GM19324 (cell line): ENCODE measurements around the gene HMCN2.
"Not testable (repeated sequence)": the region's sequence is repeated elsewhere in the genome, so short reads cannot be mapped to it uniquely, and the experiment has no call there.

ENCODE experiments used
- ATAC-seq: cut with Tn5 transposase; IDR thresholded peaks from one replicate; pipeline ENCODE4 v1.9.1; 2021; ENCODE audit warnings: mild to moderate bottlenecking, moderate library complexity; ENCODE audit not compliant: unreplicated experiment, low FRiP score

The HMCN2 gene

GRCh38 chr9:130262061-130262745 is 3.4 kb upstream of the HMCN2 start:
- ATAC-seq: no peak

GRCh38 chr9:130262771-130263170 is 2.8 kb upstream of the HMCN2 start:
- ATAC-seq: no peak

GRCh38 chr9:130263601-130264413 is 1.8 kb upstream of the HMCN2 start:
- no peak for ATAC-seq

GRCh38 chr9:130264414-130265350 is 878 bp upstream of the HMCN2 start:
- no peak for ATAC-seq

- no peak for ATAC-seq
Observed at GRCh38 chr9:130266236-130267098, 907 bp downstream of the HMCN2 start.

- no peak for ATAC-seq
Observed at GRCh38 chr9:130267930-130268329, 2.4 kb downstream of the HMCN2 start.

- ATAC-seq: no peak
Observed at GRCh38 chr9:130268521-130269211, 3.1 kb downstream of the HMCN2 start.

GRCh38 chr9:130271473-130271872 is 5.9 kb downstream of the HMCN2 start:
- ATAC-seq: no peak

GRCh38 chr9:130275156-130275555 is 9.6 kb downstream of the HMCN2 start:
- ATAC-seq: no peak

- no peak for ATAC-seq
Observed at GRCh38 chr9:130276121-130276520, 10.6 kb downstream of the HMCN2 start.

GRCh38 chr9:130276955-130277354 is 11.4 kb downstream of the HMCN2 start:
- ATAC-seq: no peak

GRCh38 chr9:130277525-130277924 is 12.0 kb downstream of the HMCN2 start:
- ATAC-seq: not testable (repeated sequence)

- no peak for ATAC-seq
Observed at GRCh38 chr9:130283539-130284248, 18.1 kb downstream of the HMCN2 start.

GRCh38 chr9:130284249-130284625 is 18.7 kb downstream of the HMCN2 start:
- ATAC-seq: no peak

GRCh38 chr9:130284690-130285089 is 19.1 kb downstream of the HMCN2 start:
- no peak for ATAC-seq

- ATAC-seq: no peak
Observed at GRCh38 chr9:130285271-130285670, 19.7 kb downstream of the HMCN2 start.

GRCh38 chr9:130286072-130286770 is 20.7 kb downstream of the HMCN2 start:
- no peak for ATAC-seq

- no peak for ATAC-seq
Observed at GRCh38 chr9:130286781-130287428, 21.3 kb downstream of the HMCN2 start.
